ENCODE measurements around the gene ZBTB2.

- no peak for TF ChIP-seq EP300 (IDR thresholded peaks at IDR 0.05; ENCODE audit: low read depth)
- TF ChIP-seq CTCF (IDR thresholded peaks at IDR 0.05) = no peak
These were observed 17.9 kb upstream of the ZBTB2 start for GRCh38 chr6:151409260-151409659.

All from transverse colon (tissue), 3 donors.